GM19239 (cell line): ENCODE measurements around the gene SLC6A8.
A peak's percentile ranks its signal among the peaks of the same experiment; 100 is the strongest.
"Not testable (repeated sequence)": the region's sequence is repeated elsewhere in the genome, so short reads cannot be mapped to it uniquely, and the experiment has no call there.

Source experiments
- DNase-seq: peaks from one replicate; pipeline ENCODE4 v3.0.0; 2011; ENCODE audit warnings: low spot score; ENCODE audit not compliant: insufficient read length
- FAIRE-seq: peaks from 2 replicates; lab custom pipeline; 2011; peaks lifted over from hg19 to GRCh38; lab: Jason Lieb, UNC

SLC6A8 gene

DNA sequence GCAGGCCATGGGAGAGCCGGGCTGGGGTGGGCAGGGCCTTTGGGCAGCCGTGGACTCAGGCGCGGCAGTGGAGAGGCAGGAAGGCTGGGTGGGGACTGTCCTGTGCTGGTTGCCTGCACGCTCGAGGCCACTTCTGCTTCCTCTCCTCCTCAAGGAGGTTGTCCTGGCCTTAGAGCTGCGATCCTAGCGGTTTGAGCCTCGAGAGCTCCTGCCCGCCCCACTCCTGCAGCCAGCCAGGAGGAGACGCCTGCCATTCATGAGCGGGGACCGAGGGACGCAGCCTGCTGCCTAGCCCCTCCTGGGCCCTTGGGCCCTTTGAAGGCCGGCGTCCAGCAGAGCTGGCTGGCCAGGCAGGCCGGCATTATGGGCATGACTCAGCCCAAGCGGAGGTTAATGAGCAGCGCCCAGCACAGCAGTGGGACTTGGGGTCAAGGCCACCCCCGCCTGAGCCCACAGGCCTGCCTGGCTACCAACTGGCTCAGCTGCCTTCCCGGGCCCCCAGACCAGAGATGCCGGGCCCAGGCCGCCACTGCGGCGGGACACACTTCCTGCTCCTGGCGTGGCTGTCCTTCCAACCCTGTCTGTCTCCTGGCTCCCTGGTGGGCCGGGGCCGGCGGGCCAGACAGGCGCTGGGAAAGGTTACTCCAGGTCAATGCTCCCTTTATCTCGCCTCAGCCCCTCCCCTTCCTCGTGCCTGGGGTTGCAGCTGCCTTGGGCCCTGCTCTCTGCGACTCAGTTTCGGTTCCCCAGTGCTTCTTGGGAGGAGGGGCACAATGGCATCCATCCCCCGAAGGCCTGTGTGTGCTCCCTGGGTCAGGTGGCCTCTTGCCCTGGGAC lies 38.8 kb downstream of the SLC6A8 start:
- FAIRE-seq, result peak; percentile 100
- peak; percentile 82 for DNase-seq

DNA sequence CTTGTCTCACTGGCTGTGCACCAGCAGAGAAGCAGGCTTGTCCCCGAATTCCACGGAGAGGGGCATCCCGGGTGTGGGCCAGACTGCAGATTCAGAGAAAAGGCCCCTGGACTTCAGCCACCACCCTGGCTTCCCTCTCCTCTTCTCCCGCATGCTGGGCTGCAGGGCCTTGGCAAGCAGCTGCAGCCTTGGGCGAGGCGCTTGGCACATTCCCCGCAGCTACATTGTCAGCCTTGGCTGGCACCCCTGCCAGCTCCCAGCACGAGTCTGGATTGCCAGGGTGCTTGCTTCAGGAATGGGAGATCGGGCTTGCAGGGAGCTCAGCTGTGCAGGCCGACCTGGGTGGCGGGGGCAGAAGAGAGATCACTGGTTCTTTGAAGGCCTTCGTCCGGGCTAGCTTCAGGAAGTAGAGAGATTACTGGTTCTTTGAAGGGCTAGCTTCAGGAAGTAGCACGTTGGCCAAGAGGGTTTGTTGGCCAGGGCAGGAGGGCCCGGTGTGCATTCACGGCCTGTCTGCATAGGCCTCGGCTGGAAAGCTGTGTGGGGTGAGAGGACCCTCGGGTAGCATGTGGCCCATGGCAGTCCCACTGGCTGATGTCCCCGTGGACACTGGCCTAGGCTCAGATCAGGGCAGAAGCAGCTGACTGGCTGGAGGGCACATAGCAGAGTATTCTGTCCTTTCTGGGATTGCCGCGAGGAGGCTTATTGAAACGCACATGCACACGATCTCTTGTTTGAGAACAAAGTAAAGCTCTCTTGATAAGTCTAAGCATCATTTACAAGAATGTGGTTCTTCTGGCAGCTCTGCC lies 39.6 kb downstream of the SLC6A8 start:
- no peak for DNase-seq
- no peak for FAIRE-seq

DNA sequence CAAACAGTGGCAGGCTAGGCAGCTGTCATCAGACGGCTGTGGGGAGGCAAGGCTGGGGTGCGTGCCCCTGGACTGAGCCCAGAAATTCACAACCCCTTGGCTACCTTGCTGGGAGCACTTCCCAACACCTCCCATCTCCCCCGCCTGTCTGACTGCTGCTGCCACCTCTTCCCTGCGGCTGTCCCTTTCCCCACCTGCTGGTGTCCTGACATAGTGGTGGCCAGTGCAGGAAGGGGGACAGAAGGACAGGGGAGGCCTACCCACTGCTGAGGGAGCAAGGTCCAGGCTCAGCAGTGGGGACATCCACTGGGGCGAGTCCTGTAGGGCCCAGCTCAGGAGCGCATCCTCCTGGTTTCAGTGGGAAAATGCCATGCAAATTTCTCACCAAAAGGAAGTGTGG lies 40.4 kb downstream of the SLC6A8 start:
- FAIRE-seq (no peak), DNase-seq (no peak)

DNA sequence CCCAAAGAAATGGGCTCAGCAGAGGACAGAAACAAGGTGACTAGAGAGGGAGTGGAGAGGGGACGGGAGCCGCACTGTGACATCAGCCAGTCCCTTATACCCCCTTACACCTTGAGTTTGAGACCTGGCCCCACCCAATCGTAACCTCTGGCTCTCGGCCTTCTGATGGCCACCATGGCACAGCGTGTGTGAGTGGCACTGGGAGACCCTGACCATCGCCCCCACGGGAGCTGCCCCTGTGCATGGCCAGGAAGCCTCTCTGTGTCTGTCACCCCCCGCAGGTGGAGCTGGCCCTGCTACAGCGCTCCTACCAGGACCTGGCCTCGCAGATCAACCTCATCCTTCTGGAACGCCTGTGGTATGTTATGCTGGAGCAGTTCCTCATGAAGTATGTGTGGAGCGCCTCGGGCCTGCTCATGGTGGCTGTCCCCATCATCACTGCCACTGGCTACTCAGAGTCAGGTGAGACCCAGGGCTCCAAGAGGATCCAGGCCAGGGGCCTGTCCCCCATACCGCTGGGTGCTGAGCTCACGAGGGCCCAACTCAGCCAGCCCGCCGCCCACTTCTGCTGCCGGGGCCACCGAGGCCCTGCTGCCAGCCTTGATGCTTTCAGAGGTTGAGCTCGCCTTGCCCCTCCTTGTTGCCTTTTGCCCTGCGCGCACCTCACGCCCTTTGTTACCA lies 41.4 kb downstream of the SLC6A8 start:
- FAIRE-seq, result no peak
- no peak for DNase-seq

DNA sequence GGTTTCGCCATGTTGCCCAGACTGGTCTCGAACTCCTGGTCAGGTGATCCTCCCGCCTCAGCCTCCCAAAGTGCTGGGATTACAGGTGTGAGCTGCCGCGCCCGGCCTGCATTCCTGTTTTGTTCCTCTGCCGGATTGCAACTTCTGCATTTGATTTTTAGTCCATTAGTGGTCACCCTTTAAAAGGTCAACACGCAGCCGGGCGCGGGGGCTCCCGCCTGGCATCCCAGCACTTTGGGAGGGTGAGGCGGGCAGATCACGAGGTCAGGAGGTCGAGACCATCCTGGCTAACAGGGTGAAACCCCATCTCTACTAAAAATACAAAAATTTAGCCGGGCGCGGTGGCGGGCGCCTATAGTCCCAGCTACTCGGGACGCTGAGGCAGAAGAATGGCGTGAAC lies 42.4 kb downstream of the SLC6A8 start:
- DNase-seq, FAIRE-seq: not testable (repeated sequence)

DNA sequence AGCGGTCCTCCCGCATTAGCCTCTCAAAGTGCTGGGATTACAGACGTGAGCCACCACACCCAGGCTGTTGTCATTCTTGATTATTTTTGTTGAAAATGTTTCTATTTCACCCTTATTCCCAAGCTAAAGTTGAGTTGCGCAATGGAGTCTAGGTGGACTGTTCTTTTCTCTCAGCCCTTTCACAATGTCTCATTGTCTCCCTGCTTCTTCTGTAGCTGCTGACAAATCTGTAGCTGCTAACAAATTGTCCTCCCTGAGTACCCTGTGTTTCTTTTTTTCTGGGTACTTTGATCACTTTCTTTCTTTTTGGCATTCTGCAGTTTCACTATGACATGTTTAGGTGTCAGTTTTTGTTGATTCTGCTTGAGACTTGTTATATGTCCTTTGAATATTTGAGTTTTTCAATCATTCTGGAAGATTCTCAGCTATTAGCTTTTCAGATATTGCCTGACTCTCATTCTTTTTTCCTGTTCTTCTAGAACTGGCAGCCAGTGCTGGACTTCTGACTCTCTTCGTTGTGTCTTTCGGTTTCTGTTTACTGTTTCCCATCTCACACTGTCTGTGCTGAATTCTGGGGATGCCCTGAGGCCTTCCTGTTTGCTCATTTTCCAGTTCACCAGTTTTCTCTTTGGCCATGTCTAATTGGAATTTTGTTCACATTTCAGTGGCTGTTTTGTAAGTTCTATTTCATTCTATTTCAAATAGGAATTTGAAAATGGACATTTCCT lies 43.6 kb downstream of the SLC6A8 start:
- DNase-seq (no peak), FAIRE-seq (peak; percentile 69)

DNA sequence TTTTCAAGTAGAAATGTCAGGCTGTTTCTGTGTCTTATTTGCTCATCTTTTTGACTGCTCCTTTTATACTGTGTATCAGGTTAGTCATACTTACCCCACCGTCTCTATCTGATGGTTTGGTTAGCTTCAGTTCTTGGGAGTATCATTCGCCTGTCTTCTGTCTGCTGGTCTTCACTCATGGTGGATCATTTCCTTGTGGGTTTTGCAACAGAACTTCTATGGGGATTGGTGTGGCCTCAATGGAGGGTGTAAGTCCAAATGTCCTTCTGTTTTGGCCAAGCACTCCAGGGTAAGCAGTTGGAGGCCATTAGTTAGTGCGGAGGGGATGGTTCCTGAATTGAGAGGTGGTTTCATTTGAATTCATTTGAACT lies 44.1 kb downstream of the SLC6A8 start:
- no peak for FAIRE-seq
- no peak for DNase-seq

DNA sequence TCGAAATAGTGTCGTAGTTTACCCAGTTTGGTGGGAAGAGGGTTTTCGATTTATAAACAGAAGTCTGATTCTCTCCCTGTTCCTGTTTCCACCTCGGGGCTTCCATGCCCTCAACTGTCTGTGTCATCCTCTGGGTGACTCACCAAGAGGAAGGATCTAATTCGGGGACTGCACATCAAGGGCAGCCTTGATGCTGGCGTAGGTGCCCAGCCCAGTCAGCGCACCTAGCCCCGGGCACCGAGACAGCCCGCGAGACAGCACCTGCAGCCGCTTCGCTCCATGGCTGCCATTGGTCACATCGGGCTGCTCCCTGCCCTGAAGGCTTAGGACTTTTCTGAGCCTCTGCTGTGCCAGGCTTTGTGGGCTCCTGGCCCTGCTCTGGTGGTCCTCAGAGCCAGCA lies 44.7 kb downstream of the SLC6A8 start:
- DNase-seq, result no peak
- FAIRE-seq, result no peak

DNA sequence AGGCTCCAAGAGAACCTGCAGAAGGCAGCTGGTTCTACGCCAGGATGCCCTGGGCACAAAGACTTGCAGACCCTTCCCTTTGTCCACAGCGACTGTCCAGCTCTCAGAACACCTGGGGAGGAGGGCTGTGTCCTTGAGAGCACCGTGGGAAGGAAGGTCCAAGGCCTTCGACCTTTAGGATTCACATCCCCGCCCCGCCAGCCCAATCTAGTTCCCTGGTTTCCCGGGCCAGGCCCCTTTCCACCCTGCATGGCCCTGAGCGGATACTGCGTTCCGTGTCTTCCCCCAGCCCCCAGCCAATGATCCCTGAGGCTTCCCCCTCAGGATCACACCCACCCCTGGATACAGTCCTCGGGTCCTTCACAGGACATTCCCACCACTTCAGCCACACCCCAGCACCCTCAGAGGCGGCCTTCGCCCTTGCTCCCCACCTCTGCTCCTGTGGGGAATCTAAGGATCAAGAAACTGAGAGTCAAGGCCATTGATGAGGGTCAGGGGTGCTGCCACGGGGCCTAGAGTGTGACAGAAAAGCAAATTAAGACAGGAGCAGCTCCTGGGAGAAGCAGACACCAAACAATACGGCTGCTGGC lies 46.0 kb downstream of the SLC6A8 start:
- FAIRE-seq (no peak), DNase-seq (no peak)

DNA sequence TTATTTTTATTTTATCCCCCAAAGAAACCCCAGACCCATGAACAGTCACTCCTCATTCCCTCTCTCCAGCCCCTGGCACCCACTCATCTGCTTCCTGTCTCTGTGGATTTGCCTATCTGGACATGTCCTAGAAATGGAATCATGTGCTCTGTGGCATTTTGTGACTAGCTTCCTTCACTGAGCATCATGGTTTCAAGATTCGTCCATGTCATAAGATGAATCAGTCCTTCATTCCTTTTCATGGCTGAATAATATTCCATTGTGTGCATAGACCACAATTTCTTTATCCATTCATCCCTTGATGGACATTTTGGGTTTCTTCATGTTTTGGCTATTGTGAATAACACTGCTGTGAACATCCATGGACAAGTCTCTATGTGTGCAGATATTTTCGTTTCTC lies 47.1 kb downstream of the SLC6A8 start:
- no peak for FAIRE-seq
- DNase-seq, result no peak

DNA sequence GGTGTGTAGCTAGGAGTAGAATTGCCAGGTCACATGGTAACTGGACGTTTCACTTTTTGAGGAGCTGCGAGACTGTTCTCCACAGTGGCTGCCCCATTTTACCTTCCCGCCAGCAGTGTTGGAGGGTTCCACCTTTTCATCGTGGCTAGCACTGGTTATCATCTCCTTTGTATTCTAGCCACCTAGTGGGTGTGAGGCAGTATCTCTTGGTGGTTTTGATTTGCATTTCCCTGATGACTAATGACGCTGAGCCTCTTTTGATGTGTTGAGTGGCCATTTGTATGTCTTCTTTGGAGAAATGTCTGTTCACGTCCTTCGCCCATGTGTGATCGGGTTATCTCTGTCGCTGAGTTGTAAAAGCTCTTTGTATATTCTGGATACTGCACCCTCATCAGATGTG lies 47.5 kb downstream of the SLC6A8 start:
- DNase-seq, result no peak
- FAIRE-seq, result peak; percentile 86

DNA sequence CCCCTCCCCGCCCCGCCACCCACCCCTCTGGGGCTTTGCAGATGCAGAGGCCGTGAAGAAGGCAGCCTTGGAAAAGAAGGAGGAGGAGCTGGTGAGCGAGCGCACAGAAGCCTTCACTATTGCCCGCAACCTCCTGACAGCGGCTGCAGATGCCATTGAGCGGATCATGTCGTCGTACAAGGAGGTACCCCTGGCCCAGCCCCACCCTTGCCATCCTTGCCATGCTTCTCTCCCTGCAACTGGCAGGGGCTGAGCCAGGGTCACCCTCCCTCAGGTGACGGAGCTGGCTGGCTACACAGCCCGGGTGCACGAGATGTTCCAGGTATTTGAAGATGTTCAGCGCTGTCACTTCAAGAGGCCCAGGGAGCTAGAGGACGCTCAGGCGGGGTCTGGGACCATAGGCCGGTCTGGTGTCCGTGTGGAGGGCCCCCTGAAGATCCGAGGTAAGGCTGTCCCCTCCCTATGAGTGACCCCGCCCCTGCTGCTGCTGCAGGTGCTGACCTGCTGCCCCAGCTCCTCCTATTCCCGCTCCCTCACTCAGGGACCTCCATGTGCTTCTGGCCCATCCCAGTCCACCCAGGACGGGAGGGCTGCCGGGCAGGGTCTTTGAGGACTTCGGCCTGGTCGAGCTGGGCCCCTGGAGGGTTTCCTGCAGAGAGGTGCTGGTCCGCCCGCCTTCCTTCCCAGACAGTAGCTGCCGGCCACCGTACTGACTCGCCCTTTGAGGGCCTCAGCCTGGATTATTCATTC lies 48.5 kb downstream of the SLC6A8 start:
- no peak for FAIRE-seq

DNA sequence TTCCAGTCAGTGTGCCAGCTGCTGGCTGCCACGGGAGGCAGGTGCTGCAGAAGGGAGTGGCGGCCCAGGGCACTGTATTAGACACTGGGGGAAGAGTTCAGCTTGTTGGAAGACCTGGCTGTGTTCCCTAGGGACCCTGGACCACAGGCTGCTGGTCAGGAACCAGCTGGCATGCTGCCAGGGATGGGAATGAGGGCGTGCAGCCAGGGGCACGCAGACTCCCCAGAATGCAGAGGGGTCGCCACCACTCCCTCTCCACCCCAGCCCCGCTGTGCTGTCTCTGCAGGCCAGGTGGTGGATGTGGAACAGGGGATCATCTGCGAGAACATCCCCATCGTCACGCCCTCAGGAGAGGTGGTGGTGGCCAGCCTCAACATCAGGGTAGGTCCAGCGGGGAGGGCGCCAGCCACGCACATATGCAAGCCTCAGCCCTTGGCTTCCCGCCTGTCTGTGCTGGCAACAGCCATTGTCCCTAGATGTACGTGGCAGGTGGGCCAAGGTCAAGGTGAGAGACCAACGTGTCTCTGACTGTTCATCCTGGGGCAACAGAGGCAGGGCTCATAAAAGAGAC lies 49.2 kb downstream of the SLC6A8 start:
- no peak for DNase-seq
- FAIRE-seq, result no peak

More for the DNA sequence above, 48.5 kb downstream of the SLC6A8 start:
- no peak for DNase-seq

DNA sequence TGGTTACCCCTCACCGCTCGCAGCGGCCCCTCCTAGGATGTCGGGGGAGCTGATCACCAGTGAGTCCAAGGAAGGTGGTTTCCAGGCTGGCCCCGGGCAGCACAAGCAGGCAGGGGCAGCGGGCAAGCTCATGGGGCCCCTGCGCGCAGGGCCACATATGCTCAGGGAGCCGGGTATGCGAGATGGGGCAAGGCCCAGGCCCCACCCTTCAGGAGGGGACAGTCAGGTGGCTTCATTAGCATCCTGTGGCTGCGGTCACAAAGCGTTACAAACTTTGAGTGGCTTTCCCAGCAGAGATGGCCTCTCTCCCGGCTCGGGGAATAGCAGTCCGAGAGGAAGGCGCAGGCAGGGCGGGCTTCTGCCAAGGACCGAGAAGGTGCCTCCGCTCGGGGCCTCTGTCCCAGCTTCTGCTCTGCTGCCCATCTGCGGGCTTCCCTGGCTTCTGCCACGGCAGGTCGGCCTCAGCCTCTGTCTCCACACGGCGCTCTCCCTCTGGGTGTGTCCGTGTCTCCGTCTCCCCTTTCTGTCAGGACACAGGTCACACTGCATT lies 50.4 kb downstream of the SLC6A8 start:
- FAIRE-seq, result no peak
- DNase-seq, result no peak

DNA sequence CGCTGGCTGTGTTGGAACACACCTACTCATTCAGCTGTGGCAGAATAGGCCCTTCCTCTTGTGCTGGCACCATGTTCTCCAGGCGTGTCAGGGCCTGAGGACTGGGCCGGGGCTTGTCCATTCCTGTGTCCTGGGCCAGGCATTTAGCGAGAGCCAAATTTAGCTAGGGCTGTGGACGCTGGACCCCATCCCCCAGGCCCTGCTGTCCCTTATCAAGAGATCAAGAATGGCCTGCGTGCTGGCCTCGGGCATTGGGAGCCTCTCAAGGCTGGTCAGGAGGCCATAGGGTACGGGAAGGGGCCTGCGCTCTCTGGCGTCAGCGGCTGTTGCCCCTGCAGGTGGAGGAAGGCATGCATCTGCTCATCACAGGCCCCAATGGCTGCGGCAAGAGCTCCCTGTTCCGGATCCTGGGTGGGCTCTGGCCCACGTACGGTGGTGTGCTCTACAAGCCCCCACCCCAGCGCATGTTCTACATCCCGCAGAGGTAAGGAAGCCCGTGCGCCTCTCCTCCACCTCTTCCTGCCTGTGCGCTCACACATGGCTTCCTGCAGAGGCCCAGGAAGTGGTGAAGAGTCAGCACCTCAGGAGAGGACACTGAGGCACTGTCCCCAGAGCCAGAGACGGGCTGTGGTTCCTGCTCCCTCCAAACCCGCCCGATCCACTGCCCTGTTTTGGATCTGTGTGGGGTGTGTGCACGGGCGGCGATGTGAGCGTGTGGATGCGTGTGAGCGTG lies 52.2 kb downstream of the SLC6A8 start:
- no peak for FAIRE-seq

DNA sequence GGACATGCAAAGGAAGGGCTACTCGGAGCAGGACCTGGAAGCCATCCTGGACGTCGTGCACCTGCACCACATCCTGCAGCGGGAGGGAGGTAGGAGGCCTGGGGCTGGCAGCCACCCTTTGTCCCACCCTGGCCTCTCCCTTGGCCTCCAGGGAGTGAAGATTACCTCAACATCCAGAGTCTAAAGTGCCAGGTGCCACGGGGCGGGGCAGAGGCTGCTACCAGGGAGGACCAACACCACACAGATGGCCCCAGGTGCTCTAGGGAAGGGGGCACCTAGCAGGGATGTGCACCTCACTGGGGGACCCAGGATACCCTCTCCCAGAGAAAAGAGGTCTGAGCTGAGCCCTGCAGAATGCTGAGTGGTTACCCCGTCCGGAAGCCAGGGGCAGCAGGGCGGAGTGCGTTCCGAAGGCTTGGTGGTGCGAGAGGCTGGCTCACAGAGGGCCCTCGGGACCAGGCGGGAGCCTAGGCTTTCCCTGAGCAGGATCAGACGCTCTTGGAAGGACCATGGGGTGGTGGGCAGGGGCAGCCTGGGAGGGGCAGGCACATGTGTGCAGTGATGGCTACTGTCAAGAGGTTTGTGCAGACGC lies 53.0 kb downstream of the SLC6A8 start:
- DNase-seq (no peak), FAIRE-seq (no peak)

More for the DNA sequence above, 52.2 kb downstream of the SLC6A8 start:
- no peak for DNase-seq

DNA sequence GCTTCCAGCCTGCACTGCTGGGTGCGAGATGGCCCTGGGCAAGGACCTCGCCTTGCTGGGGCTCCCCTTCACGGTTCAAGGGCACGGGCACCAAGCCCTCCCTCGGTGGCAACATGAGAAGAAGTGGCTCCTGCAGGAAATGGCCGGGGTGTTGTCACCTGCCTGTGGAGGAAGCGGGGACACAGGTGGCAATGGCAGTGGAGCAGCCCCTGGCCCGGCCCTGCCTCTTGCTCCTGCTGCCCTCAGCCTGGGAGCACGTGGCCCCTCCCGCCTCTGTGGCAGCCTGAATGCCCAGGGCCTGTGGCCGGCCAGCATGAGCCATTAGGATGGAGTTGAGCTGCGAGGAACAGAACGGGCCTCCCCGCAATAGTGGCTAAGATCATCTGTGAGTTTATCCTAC lies 53.7 kb downstream of the SLC6A8 start:
- DNase-seq (no peak), FAIRE-seq (no peak)

DNA sequence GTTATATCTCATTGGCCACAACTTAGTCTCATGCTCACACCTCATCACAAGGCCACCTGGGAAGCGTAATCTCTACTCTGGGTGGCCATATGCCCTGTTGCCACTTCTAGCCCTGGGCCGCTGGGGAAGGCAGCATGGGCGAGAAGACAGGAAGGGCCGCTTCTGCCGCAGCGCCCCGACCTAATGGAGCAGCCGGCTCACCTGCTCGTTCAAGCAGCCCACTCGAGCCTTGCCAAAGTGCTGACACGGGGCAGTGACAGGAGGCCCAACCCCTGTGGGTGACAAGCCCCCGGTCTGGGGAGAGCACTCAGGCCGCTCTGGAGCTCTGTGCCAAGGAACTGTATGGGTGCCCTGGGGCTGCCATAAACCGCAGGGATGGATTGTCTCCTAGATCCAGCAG lies 54.4 kb downstream of the SLC6A8 start:
- not testable (repeated sequence) for DNase-seq, FAIRE-seq
